GM12864 (cell line): ENCODE data around the gene PRKACB.

Experiments used
- DNase-seq: peaks from one replicate; pipeline ENCODE4 v3.0.0-alpha.2; 2011; ENCODE audit warnings: low read depth
- H3K4me3 ChIP-seq: 2 replicates; pipeline ENCODE4 v1.5.1; 2011; ENCODE audit warnings: mild to moderate bottlenecking, low read depth, low read length, control low read depth
- TF ChIP-seq, protein P1 (sequence below): IDR thresholded peaks from 2 replicates; pipeline ENCODE4 v1.5.1; 2011; ENCODE audit warnings: low read depth, mild to moderate bottlenecking, moderate library complexity, low read length, control low read depth, inconsistent platforms; ENCODE audit errors: missing control alignments

PRKACB gene

DNA sequence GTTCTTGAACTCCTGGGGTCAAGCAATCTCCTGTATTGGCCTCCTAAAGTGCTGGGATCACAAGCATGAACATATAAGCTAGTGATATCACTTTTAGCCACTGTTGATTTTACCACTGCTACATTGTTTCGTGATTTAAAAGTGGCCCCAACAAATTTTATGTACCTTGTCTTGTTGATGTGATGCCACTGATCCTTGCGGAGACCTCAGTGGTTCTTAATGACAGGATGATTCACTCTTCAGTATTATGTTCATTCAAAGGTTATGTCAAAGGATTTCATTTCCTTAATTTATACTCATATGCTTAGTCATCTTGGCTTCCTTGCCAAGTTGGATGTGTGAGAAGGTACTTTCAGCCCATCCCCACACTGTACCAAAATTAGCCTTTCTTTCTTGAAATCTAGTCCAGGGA is 12.1 kb downstream of the PRKACB start:
- no peak for DNase-seq
- H3K4me3 ChIP-seq = no peak overlapping the region
- TF ChIP-seq, protein P1, sequence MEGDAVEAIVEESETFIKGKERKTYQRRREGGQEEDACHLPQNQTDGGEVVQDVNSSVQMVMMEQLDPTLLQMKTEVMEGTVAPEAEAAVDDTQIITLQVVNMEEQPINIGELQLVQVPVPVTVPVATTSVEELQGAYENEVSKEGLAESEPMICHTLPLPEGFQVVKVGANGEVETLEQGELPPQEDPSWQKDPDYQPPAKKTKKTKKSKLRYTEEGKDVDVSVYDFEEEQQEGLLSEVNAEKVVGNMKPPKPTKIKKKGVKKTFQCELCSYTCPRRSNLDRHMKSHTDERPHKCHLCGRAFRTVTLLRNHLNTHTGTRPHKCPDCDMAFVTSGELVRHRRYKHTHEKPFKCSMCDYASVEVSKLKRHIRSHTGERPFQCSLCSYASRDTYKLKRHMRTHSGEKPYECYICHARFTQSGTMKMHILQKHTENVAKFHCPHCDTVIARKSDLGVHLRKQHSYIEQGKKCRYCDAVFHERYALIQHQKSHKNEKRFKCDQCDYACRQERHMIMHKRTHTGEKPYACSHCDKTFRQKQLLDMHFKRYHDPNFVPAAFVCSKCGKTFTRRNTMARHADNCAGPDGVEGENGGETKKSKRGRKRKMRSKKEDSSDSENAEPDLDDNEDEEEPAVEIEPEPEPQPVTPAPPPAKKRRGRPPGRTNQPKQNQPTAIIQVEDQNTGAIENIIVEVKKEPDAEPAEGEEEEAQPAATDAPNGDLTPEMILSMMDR = no peak

DNA sequence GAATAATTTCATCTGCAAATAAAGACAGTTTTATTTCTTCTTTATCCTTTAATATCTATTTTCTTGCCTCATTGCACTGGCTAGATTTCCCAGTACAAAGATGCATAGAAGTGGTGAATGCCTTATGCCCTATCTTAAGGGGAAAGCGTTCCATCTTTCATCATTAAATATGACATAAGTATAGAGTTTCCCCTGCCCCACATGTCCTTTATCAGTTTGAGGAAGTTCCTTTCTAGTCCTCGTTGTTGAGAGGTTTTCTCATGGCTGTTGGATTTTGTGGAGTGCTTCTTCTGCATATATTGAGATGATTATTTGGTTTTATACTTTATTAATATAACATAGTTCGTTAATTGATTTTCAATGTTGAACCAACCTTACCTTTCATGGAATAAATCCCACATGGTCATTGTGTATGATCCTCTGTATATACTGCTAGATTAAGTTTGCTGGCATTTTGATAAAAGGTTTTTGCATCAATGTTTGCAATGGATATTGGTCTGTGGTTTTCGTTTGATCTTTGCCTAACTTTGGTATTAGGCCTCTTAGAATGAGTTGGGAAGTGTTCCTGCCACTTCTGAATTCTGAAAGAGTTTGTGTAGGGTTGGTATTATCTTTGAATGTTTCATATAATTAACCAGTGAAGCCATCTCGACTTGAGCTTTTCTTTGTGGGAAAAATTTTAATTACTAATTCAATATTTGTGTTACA is 15.6 kb downstream of the PRKACB start:
- TF ChIP-seq, protein P1 = no peak
- H3K4me3 ChIP-seq = no peak overlapping the region
- DNase-seq = no peak

DNA sequence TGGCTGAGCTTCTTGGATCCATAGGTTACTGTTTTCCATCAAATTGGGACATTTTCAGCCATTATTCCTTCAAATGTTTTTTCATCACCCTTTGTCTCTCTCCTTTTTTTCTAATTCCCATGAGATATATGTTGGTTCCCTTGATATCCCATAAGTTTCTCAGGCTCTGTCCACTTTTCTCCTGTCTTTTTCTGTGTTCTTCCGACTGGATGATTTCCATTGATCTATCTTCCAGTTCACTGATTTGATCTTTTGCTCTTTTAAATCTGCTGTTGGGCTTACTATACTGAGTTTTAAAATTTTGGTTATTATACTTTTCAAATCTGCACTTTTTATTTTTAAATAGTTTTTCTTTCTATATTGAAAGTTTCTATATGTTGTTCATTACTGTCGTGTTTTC is 18.2 kb downstream of the PRKACB start:
- TF ChIP-seq, protein P1 = no peak

DNA sequence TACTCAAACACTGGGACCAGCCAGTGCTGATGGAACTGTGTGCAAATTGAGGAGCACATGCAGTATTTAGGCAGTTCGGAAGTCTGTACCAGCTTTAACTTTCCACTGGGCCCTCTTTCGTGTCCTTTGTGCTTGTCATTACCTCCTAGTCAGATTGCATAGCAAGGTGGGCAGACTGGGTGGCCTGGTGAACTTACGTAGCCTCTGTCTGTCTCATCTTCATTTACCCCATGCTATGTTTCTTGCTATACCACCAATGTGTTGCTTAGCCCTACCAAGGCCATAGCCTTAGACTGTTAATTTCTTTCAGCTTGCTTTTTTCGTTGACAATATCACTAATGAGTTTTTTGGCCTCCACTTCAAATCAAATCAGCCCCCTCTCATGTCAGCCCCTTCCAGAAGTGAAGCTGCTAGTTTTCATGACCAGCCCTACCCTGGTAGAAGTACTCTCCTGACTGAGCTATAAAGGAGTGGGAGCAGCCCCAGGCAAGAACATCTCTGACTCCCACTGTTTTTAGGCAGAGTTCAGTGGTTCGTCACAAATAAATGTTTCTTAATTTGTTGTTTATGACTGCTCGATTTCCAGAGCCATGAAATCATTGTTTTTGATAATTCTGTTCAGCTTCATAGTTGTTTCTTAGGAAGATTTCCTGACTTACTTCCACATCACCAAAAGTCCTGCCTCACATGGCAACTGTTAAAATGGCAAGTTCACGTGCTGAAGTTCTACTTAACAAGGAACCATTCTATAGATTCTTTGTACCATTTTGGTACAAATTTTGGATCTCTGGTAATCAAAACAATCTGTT is 19.3 kb downstream of the PRKACB start:
- no peak for DNase-seq
- TF ChIP-seq, protein P1 = no peak
- H3K4me3 ChIP-seq = no peak overlapping the region

More for the DNA sequence above, 18.2 kb downstream of the PRKACB start:
- no peak overlapping the region for H3K4me3 ChIP-seq
- no peak for DNase-seq

DNA sequence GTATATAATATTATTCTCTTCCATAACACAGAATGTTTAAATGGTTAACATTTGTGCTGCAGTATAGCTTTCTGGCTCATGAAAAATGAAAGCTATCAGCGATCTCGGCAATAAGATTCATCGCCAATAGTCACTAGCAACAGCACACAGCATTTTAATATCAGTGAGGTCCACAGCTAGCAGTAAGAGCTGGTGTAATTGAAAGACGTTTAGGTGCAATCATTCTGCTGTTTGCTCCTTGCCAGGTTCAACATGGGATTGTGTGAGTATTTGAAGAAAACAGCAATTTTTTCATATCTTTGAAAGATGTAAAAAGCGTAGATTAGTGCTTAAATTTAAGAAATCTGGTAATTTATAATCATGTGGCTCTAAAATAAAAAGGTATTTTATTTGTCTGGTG is 20.1 kb downstream of the PRKACB start:
- no peak overlapping the region for H3K4me3 ChIP-seq
- TF ChIP-seq, protein P1 = no peak
- DNase-seq = no peak

DNA sequence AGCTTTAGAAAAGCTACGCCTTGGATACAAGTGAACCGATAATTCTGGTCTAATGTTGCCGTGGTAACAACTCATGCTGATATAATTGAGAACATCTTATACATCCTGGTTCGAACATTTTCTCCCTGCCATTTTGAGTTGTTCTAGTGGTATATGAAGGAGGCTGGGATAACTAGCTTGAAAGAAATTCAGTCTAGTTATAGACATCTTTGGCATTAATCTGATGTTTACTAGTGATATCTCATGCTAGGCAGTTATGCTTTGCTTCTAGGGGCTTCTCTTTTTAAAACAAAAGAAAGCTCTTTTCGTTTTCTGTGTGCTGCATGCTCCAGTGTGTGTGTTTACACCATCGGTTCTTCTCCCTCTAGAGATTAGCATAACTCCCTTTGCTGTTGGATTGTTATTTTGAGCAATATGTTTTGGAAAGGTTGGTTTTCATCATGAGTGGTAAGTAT is 20.5 kb downstream of the PRKACB start:
- no peak overlapping the region for H3K4me3 ChIP-seq
- TF ChIP-seq, protein P1 = no peak
- no peak for DNase-seq
